GM08714 (cell line): ENCODE measurements around the gene ERGIC1.
"Not testable (repeated sequence)": the region's sequence is repeated elsewhere in the genome, so short reads cannot be mapped to it uniquely, and the experiment has no call there.

Experiments used
- H3K4me3 ChIP-seq: fragments of 200-500 bp; sonication (Bioruptor generic); 2 replicates; pipeline ENCODE4 v1.5.1; 2014; ENCODE audit warnings: mild to moderate bottlenecking, low read length, inconsistent platforms
- ZNF274 ChIP-seq: IDR thresholded peaks from 2 replicates; pipeline ENCODE4 v1.6.1; 2012; ENCODE audit warnings: mild to moderate bottlenecking, low read depth, low read length

ERGIC1 gene

GRCh38 chr5:172833686-172834414, at the start of gene ERGIC1:
ERGIC1 (plus strand) TSS chr5:172834251; CDS start chr5:172834414, 163 bp downstream.
- H3K4me3 ChIP-seq: peak within 1 kb of the TSS; percentile 91
- TF ChIP-seq ZNF274: no peak

DNA sequence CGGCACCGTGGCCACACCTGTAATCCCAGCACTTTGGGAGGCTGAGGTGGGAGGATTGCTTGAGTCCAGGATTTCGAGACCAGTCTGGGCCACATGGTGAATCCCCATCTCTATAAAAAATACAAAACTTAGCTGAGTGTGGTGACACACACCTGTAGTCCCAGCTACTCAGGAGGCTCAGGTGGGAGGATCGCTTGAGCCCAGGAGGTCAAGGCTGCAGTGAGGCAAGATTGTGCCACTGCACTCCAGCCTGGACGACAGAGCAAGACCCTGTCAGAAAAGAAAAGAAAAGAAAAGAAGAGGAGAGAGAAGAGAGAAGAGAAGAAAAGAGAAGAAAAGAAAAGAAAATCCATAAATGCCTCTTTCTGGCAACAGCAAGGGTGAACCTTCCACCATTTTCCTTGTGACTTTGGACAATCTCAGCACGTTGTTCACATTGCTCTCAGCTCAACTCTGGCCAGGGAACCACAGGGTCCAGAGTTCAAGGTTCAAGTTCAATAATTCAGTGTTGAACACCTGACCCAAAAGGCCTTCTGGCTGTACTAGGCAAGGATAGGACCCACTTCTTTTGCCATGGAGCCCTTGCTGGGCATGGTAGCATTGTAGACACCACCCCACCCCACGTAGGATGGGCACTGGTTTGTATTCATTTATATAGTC, 48.5 kb upstream of the ERGIC1 start:
- no peak for TF ChIP-seq ZNF274
- no peak overlapping the region for H3K4me3 ChIP-seq

DNA sequence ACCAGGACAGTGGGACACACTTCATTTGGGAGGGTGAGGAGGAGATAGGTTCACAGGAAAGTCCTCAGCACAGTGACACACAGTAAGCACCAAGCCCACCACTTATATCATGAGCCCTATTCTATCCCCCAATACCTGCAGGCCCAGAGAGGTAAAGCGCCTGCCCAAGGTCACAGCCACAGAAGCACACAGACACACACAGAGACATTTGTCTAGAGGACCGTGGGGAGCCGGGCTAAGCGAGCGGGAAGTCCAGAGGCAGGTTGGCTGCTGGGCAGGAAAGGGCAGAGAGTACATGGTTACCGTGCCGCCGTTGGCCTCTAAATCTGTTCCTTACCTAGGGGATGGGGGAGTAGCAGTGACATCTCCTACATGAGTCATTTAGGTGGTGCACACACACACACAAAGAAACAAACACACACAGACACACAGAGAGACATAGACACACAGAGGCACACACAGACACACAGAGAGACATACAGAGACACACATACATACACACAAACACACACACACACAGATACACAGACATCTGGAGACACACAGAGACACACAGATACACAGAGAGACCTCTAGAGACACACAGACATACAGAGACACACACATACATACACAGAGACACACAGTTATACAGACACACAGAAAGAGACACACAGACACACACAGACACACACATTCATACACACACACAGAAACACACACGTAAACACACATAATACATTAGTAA, 47.2 kb upstream of the ERGIC1 start:
- no peak overlapping the region for H3K4me3 ChIP-seq
- no peak for TF ChIP-seq ZNF274

DNA sequence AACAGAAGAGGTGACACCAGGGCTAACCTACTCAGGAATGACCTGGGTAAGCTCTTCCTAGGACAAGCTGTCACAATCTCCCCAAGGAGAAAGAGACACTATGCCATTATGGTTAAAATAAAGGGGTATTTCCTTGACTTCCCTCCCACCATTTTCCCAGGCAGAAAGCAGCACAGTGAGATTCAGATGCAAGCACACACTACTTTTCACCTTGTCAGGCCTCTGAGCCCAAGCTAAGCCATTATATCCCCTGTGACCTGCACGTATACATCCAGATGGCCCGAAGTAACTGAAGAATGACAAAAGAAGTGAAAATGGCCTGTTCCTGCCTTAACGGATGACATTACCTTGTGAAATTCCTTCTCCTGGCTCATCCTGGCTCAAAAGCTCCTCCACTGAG, 46.5 kb upstream of the ERGIC1 start:
- H3K4me3 ChIP-seq: not testable (repeated sequence)

GRCh38 chr5:172788771-172789686, 45.0 kb upstream of the ERGIC1 start:
- TF ChIP-seq ZNF274: no peak
- no peak overlapping the region for H3K4me3 ChIP-seq

- no peak for TF ChIP-seq ZNF274
Observed at GRCh38 chr5:172789687-172790495, 44.2 kb upstream of the ERGIC1 start.

DNA sequence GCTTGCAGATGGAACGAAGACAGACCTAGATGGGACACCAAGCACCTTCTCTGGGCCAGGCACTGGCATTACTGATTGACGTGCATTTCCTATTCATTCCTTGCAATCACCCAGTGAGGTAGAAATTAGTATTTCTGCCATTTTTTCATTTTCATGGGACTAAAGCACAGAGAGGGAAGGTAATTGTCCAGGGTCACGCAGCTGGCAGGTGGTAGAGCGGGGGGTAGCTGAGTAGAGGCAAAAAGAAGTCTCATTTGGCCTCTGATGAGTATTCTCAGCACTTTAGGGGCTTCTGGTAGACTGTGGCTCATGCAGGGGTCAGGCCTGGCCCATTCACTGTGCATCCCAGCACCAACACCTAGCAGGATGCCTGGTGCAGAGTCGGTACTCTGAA, 43.6 kb upstream of the ERGIC1 start:
- no peak for TF ChIP-seq ZNF274
- H3K4me3 ChIP-seq: no peak overlapping the region

More at GRCh38 chr5:172789687-172790495, 44.2 kb upstream of the ERGIC1 start:
- H3K4me3 ChIP-seq: no peak overlapping the region

GRCh38 chr5:172791286-172791685, 42.8 kb upstream of the ERGIC1 start:
- no peak overlapping the region for H3K4me3 ChIP-seq
- no peak for TF ChIP-seq ZNF274

GRCh38 chr5:172791726-172792445, 42.2 kb upstream of the ERGIC1 start:
- TF ChIP-seq ZNF274: no peak
- H3K4me3 ChIP-seq: no peak overlapping the region

- no peak for TF ChIP-seq ZNF274
- H3K4me3 ChIP-seq: no peak overlapping the region
Observed at GRCh38 chr5:172792701-172793570, 41.1 kb upstream of the ERGIC1 start.

DNA sequence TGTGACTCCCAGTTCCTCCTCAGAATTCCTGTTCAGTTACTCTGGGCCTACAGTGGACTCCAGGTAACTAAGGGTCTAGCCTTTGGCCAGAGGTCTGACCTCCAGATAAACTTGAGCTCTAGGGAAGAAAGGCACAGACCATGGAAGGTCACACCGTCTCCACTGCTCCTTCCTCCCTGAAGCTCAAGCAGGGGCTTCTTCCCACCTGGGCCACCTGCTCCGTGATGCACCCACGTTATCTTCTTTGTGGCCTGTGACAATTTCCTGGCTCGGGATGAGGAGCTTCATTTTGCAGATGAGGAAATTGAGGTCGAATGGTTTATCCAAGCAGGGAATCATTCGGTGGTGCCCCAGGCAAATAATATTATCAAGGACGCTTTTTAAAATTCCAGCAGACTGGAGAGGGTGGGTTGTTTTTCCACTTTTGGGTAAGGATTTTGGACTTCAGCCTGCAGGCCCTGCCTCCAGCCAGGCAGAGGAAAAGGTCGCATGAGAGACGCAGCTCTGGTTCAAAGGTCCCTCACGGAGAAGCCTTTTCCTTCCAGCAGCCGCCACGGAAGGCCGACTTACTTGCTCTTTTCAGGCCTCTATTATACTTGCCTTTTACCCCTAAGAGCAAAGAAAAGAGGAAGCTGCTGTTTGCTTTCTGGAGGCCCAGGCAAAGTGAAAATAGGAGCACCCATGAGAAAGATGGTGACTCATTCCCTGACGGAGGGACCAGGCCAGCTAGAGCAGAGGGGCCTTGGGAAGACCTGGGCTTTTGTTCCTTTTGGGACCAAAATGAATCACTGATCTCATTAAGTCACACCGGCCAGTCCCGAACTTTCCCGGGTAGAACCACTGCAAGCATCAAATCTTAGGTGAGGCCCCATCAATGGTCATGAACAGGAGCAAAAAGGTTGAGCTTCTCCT, 40.2 kb upstream of the ERGIC1 start:
- no peak overlapping the region for H3K4me3 ChIP-seq
- no peak for TF ChIP-seq ZNF274
